Thyroid gland (tissue), 4 donors: ENCODE measurements around the gene RNF123.

Experiments used
- CTCF ChIP-seq, 6 experiments: fragments of 200-600 bp in 3 of 6; fragments of 450-650 bp in 3 of 6; sonication (generic) in 3 of 6; IDR thresholded peaks; one replicate each; pipeline ENCODE4 v1.5.1; 2016 to 2019; ENCODE audit warnings: antibody characterized with exemption in 6 of 6, mild to moderate bottlenecking in 2 of 6, inconsistent platforms in 1 of 6, moderate library complexity in 1 of 6
- POLR2A ChIP-seq, 2 donors: fragments of 450-650 bp; IDR thresholded peaks; one replicate each; pipeline ENCODE4 v1.6.1; 2017; ENCODE audit warnings: antibody characterized with exemption in 2 of 2, mild to moderate bottlenecking in 2 of 2, moderate library complexity in 1 of 2

- TF ChIP-seq CTCF (IDR thresholded peaks at IDR 0.05) (no peak), POLR2A (IDR thresholded peaks at IDR 0.05) (no peak)
These were observed 33.5 kb upstream of the RNF123 start for GRCh38 chr3:49655731-49656285.
